Gastroesophageal sphincter (tissue), 4 donors: Measurements from ENCODE around the gene DNASE1L2. TPM values are rescaled to one million over a fixed set of nuclear protein-coding genes. Genes with fewer than 3 reads are reported as not detected.

Experiments used
- ATAC-seq: fragments of 150-250 bp; one replicate; pipeline ENCODE4 v1.9.1; 2016; ENCODE audit warnings: mild to moderate bottlenecking, moderate library complexity
- H3K27ac ChIP-seq, 4 donors: fragments of 200-600 bp; sonication (generic) in 3 of 4; 1 replicate in 3 of 4; 2 replicates in 1 of 4; pipeline ENCODE4 v1.5.1; 2016 to 2019
- H3K27me3 ChIP-seq: fragments of 200-600 bp; sonication (generic); one replicate; pipeline ENCODE4 v1.5.1; 2019
- H3K36me3 ChIP-seq, 2 donors: fragments of 200-600 bp; sonication (generic); one replicate each; pipeline ENCODE4 v1.5.1; 2019; ENCODE audit warnings: control low read depth in 1 of 2
- H3K4me1 ChIP-seq, 3 donors: fragments of 200-600 bp; sonication (generic); 1 replicate in 2 of 3; 2 replicates in 1 of 3; pipeline ENCODE4 v1.5.1; 2016 to 2019; ENCODE audit warnings: control low read depth in 2 of 3
- H3K4me3 ChIP-seq, 2 donors: fragments of 200-600 bp; sonication (generic); one replicate each; pipeline ENCODE4 v1.5.1; 2019; ENCODE audit warnings: mild to moderate bottlenecking in 1 of 2, moderate library complexity in 1 of 2
- H3K9me3 ChIP-seq, 3 donors: fragments of 200-600 bp; sonication (generic); one replicate each; pipeline ENCODE4 v1.5.1; 2017 to 2019; ENCODE audit warnings: control low read depth in 2 of 3
- CTCF ChIP-seq, 4 experiments: fragments of 200-600 bp in 2 of 4; fragments of 450-650 bp in 2 of 4; sonication (generic) in 1 of 4; IDR thresholded peaks; one replicate each; pipeline ENCODE4 v1.5.1; 2017 to 2019; ENCODE audit warnings: antibody characterized with exemption in 4 of 4, mild to moderate bottlenecking in 2 of 4, moderate library complexity in 2 of 4
- EP300 ChIP-seq: sonication (generic); formaldehyde crosslinking; IDR thresholded peaks from one replicate; pipeline ENCODE4 v1.6.1; 2017; ENCODE audit warnings: antibody characterized with exemption, mild to moderate bottlenecking
- POLR2A ChIP-seq, 2 donors: fragments of 450-650 bp; IDR thresholded peaks; one replicate each; pipeline ENCODE4 v1.6.1; 2017; ENCODE audit warnings: antibody characterized with exemption in 2 of 2, mild to moderate bottlenecking in 2 of 2, moderate library complexity in 1 of 2
- POLR2AphosphoS5 ChIP-seq: sonication (generic); formaldehyde crosslinking; IDR thresholded peaks from one replicate; pipeline ENCODE4 v1.6.1; 2017; ENCODE audit warnings: antibody characterized with exemption
- WGBS, 2 donors: methylation state at CpG; one replicate each; pipeline ENCODE4 v1.1.5; 2018; ENCODE audit warnings: low coverage in 1 of 2; 5-methylcytosine and 5-hydroxymethylcytosine counted together
- total RNA-seq, 4 donors: library from RNA; depleted of rRNA; stranded (reverse); fragments of >200 nt; gene quantifications; one replicate each; pipeline ENCODE4 v1.1.0, GENCODE V29; 2016

Gene DNASE1L2
- total RNA-seq, 4 donors from 2014 or later = 0.27 to 1.7 (median 1.1) TPM; not detected in 1

- 100% methylated on average over 3 of the region's 8 CpGs; no CpG with 5 or more reads in 1 of the 2 donors for WGBS, 2 donors
- H3K4me1 ChIP-seq = no peaks in the 10 kb centered on the region
- H3K27ac ChIP-seq = no peak overlapping the region
- H3K36me3 ChIP-seq = peaks cover 0 to 87% of the 10 kb centered on the region in 2 donors
- TF ChIP-seq POLR2A (IDR thresholded peaks at IDR 0.05) (no peak), POLR2AphosphoS5 (no peak), EP300 (no peak), CTCF (IDR thresholded peaks at IDR 0.05) (no peak)
- H3K4me3 ChIP-seq = no peak overlapping the region
- no peaks in the 10 kb centered on the region for H3K27me3 ChIP-seq
- no peak for ATAC-seq
- H3K9me3 ChIP-seq = no peaks in the 10 kb centered on the region
Observed at GRCh38 chr16:2280461-2280860, 44.2 kb downstream of the DNASE1L2 start.

- Histone ChIP-seq H3K9me3 (no peaks in the 10 kb centered on the region), H3K27me3 (no peaks in the 10 kb centered on the region), H3K4me1 (no peaks in the 10 kb centered on the region), H3K4me3 (no peak overlapping the region), H3K36me3 (peaks cover 0 to 88% of the 10 kb centered on the region in 2 donors), H3K27ac (no peak overlapping the region)
- WGBS, 2 donors = 60 to 100% methylated on average over 1 of the region's 24 CpGs
- TF ChIP-seq POLR2AphosphoS5 = no peak
- ATAC-seq = no peak
Observed at GRCh38 chr16:2280981-2281542, 44.8 kb downstream of the DNASE1L2 start.

- Histone ChIP-seq H3K27me3 (no peaks in the 10 kb centered on the region), H3K4me1 (no peaks in the 10 kb centered on the region), H3K27ac (no peak overlapping the region), H3K4me3 (no peak overlapping the region), H3K9me3 (no peaks in the 10 kb centered on the region), H3K36me3 (peaks cover 0 to 88% of the 10 kb centered on the region in 2 donors)
- TF ChIP-seq POLR2A (IDR thresholded peaks at IDR 0.05) (no peak), EP300 (no peak), POLR2AphosphoS5 (no peak), CTCF (IDR thresholded peaks at IDR 0.05) (no peak)
- no peak for ATAC-seq
- 50 to 77% methylated on average over 3 to 4 of the region's 5 CpGs for WGBS, 2 donors
Observed at GRCh38 chr16:2282262-2282661, 46.0 kb downstream of the DNASE1L2 start.

- H3K27ac ChIP-seq = no peak overlapping the region
- H3K27me3 ChIP-seq = no peaks in the 10 kb centered on the region
- H3K4me3 ChIP-seq = no peak overlapping the region
- no peaks in the 10 kb centered on the region for H3K4me1 ChIP-seq
- no peaks in the 10 kb centered on the region for H3K9me3 ChIP-seq
- 100% methylated on average over 1 to 3 of the region's 26 CpGs for WGBS, 2 donors
- TF ChIP-seq POLR2A (IDR thresholded peaks at IDR 0.05) (no peak), EP300 (no peak), CTCF (IDR thresholded peaks at IDR 0.05) (no peak), POLR2AphosphoS5 (no peak)
- H3K36me3 ChIP-seq = peaks cover 0 to 88% of the 10 kb centered on the region in 2 donors
- ATAC-seq = no peak
Observed at GRCh38 chr16:2282866-2283555, 46.8 kb downstream of the DNASE1L2 start.

GRCh38 chr16:2284001-2284770 is 47.9 kb downstream of the DNASE1L2 start:
- no peaks in the 10 kb centered on the region for H3K9me3 ChIP-seq
- ATAC-seq = no peak
- peaks cover 0 to 89% of the 10 kb centered on the region in 2 donors for H3K36me3 ChIP-seq
- no peak overlapping the region for H3K27ac ChIP-seq
- no peak overlapping the region for H3K4me3 ChIP-seq
- TF ChIP-seq CTCF (IDR thresholded peaks at IDR 0.05) (no peak), POLR2AphosphoS5 (no peak), POLR2A (IDR thresholded peaks at IDR 0.05) (no peak), EP300 (no peak)
- H3K27me3 ChIP-seq = no peaks in the 10 kb centered on the region
- 77% methylated on average over 2 of the region's 37 CpGs; no CpG with 5 or more reads in 1 of the 2 donors for WGBS, 2 donors
- H3K4me1 ChIP-seq = no peaks in the 10 kb centered on the region
